Measurements from ENCODE around the gene MT2A. TPM values are rescaled to one million over a fixed set of nuclear protein-coding genes. Genes with fewer than 3 reads are reported as not detected.
A peak's percentile ranks its signal among the peaks of the same experiment; 100 is the strongest.

MT2A gene
- total and polyA plus RNA-seq, 2 of the 13 experiments (the other 11 are each of a cell fraction or from before 2014, with no cell fraction given), result 135 to 371 TPM

- no peak for TF ChIP-seq ZBTB40 (IDR thresholded peaks at IDR 0.05)
- TF ChIP-seq ZBTB40 (CRISPR knock-in tag; IDR thresholded peaks at IDR 0.05), result 0 out of 2 replicates have a peak, but pooled peaks have one; percentile 22
- TF ChIP-seq ZNF782 (CRISPR knock-in tag; IDR thresholded peaks at IDR 0.05; ENCODE audit: borderline replicate concordance), result no peak
- TF ChIP-seq SNAI1 (CRISPR knock-in tag; IDR thresholded peaks at IDR 0.05; ENCODE audit: borderline replicate concordance), result 0 out of 2 replicates have a peak, but pooled peaks have one; percentile 1
- TF ChIP-seq PHF21A (CRISPR knock-in tag; IDR thresholded peaks at IDR 0.05), result peak; percentile 41; the same call in 1 of the 2 replicates
- TF ChIP-seq CHCHD3 (CRISPR knock-in tag; IDR thresholded peaks at IDR 0.05), result peak; percentile 76; the same call in 1 of the 2 replicates
- TF ChIP-seq, protein P1, sequence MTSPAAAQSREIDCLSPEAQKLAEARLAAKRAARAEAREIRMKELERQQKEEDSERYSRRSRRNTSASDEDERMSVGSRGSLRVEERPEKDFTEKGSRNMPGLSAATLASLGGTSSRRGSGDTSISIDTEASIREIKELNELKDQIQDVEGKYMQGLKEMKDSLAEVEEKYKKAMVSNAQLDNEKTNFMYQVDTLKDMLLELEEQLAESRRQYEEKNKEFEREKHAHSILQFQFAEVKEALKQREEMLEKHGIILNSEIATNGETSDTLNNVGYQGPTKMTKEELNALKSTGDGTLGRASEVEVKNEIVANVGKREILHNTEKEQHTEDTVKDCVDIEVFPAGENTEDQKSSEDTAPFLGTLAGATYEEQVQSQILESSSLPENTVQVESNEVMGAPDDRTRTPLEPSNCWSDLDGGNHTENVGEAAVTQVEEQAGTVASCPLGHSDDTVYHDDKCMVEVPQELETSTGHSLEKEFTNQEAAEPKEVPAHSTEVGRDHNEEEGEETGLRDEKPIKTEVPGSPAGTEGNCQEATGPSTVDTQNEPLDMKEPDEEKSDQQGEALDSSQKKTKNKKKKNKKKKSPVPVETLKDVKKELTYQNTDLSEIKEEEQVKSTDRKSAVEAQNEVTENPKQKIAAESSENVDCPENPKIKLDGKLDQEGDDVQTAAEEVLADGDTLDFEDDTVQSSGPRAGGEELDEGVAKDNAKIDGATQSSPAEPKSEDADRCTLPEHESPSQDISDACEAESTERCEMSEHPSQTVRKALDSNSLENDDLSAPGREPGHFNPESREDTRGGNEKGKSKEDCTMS (CRISPR knock-in tag; conservative IDR thresholded peaks at IDR 0.05), result 0 out of 2 replicates have a peak, but pooled peaks have one; percentile 31
- TF ChIP-seq ZNF530 (CRISPR knock-in tag; IDR thresholded peaks at IDR 0.05; ENCODE audit: low read depth), result 0 out of 2 replicates have a peak, but pooled peaks have one; percentile 16
- TF ChIP-seq CBFB (CRISPR knock-in tag; IDR thresholded peaks at IDR 0.05), result peak; percentile 49; the same call in 1 of the 2 replicates
- no peak; the same call in 1 of the 2 replicates for TF ChIP-seq GABPA (IDR thresholded peaks at IDR 0.05; ENCODE audit: low read depth, low read length)
- TF ChIP-seq GABPA (CRISPR knock-in tag; IDR thresholded peaks at IDR 0.05; ENCODE audit: low read depth), result no peak
- TF ChIP-seq, protein P2, sequence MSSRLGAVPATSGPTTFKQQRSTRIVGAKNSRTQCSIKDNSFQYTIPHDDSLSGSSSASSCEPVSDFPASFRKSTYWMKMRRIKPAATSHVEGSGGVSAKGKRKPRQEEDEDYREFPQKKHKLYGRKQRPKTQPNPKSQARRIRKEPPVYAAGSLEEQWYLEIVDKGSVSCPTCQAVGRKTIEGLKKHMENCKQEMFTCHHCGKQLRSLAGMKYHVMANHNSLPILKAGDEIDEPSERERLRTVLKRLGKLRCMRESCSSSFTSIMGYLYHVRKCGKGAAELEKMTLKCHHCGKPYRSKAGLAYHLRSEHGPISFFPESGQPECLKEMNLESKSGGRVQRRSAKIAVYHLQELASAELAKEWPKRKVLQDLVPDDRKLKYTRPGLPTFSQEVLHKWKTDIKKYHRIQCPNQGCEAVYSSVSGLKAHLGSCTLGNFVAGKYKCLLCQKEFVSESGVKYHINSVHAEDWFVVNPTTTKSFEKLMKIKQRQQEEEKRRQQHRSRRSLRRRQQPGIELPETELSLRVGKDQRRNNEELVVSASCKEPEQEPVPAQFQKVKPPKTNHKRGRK (CRISPR knock-in tag; IDR thresholded peaks at IDR 0.05), result no peak
- TF ChIP-seq, protein P3, sequence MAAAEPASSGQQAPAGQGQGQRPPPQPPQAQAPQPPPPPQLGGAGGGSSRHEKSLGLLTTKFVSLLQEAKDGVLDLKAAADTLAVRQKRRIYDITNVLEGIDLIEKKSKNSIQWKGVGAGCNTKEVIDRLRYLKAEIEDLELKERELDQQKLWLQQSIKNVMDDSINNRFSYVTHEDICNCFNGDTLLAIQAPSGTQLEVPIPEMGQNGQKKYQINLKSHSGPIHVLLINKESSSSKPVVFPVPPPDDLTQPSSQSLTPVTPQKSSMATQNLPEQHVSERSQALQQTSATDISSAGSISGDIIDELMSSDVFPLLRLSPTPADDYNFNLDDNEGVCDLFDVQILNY (CRISPR knock-in tag; conservative IDR thresholded peaks at IDR 0.05), result peak; percentile 37; the same call in 1 of the 2 replicates
These were observed 17.0 kb downstream of the MT2A start, which contains the start of gene MT1E (continued) for GRCh38 chr16:56625140-56625942.
